HG02763 (cell line): ENCODE measurements around the gene CGB7.
"Not testable (repeated sequence)": the region's sequence is repeated elsewhere in the genome, so short reads cannot be mapped to it uniquely, and the experiment has no call there.

Experiments used
- ATAC-seq: cut with Tn5 transposase; IDR thresholded peaks from one replicate; pipeline ENCODE4 v1.9.1; 2021; ENCODE audit warnings: mild to moderate bottlenecking, moderate library complexity; ENCODE audit not compliant: unreplicated experiment

The CGB7 gene

DNA sequence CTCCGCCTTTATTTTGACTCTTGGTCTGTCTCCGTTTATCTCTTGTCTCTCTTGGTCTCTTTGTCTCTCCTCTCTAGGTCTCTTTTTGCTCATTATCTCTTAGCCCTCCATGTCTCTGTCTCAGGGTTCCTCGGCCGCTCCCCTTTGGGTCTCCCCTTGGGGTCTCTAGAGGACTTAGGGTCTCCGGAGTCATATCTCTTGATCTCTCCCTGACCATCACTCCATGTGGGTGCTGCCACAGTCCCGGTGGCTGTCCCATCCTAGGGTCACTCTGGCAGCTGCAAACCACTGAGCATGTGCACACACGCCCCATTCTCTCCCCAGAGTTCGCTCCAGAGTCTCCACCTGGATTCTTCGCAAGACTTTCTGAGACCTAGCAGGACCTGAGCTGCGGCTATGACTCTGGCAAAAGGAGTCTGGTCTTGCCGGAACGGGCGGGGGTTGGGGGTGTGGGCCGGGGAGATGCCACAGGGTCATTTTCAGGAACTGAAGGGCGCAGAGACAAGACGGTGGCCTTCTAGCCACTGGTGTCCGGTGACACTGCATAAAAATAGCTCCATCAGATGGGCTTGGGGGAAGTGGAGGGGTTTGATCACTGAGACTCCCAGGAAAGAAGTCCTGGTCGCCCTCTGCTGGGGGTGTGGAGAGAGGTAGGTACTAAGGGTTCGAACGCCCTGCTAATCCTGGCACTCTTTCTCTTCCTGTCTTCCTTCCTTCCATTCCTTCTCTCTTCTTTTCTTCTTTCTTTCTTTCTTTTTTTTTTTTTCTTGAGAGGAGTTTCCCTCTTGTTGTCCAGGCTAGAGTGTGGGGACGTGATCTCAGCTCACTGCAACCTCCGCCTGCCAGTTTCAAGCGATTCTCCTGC is 16.2 kb upstream of the CGB7 start:
- no peak for ATAC-seq

DNA sequence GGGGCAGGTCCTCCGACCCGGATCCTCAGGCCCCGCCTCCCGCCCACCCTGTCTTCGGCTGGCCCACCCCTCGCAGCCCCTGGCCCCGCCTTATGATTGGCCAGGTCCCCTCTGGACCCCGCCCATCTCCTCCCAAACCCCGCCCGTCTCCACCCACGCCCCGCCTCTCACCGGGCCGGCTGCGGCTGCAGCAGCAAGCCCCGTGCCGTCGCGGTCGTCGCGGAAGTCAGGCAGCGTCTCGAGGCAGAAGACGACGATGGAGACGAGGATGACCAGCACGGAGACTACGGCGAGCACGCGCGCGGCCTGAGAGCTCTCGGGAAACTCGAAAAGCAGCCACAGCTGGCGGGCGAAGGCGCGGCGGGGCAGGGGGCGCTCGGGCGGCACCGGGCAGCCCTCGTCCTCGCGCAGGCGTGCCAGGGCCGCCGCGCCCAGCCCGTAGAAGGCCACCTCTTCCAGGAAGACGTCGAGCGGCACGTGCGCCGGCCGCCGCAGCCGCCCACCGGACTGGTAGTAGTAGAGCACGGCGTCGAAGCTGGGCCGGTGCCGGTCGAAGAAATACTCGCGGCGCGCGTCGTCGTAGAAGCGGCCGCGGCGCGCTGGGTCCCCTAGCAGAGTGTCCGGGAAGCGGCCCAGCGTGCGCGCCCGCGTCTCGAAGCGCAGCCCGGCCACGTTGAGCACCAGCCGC is 14.5 kb upstream of the CGB7 start:
- ATAC-seq = no peak

DNA sequence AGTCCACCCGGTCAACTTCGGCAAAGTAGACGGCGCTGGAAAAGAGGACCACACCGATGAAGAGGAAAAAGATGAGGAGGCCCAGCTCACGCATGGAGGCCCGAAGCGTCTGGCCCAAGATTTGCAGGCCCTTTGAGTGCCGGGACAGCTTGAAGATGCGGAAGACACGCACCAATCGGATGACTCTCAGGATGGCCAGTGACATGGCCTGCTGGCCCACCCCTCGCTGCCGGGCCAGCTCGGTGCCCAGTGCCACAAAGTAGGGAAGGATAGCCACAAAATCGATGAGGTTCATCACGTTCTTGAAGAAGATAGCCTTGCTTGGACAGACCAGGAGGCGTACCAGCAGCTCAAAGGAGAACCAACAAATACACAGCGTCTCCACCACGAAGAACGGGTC is 12.9 kb upstream of the CGB7 start:
- ATAC-seq = no peak

GRCh38 chr19:49069026-49069425 is 11.5 kb upstream of the CGB7 start:
- ATAC-seq = no peak

DNA sequence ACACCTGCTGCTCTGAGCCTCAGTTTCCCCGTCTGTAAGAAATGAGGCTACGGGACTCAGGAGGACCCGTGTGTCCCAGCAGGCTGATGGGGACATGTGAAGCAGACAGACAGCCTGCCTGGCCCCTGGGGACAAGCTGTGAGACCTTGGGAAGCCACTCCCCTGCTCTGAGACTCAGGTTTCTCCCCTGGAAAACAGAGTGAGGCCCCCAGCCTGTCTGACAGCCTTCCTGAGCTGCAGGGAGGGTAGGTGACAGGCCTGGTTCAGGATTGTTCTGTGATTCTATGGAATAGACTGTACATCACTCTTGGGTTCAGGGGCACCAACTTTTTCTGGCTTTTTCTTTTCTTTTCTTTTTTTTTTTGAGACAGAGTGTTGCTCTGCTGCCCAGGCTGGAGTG is 10.0 kb upstream of the CGB7 start:
- no peak for ATAC-seq

GRCh38 chr19:49065905-49066512 is 8.5 kb upstream of the CGB7 start:
- ATAC-seq = no peak

DNA sequence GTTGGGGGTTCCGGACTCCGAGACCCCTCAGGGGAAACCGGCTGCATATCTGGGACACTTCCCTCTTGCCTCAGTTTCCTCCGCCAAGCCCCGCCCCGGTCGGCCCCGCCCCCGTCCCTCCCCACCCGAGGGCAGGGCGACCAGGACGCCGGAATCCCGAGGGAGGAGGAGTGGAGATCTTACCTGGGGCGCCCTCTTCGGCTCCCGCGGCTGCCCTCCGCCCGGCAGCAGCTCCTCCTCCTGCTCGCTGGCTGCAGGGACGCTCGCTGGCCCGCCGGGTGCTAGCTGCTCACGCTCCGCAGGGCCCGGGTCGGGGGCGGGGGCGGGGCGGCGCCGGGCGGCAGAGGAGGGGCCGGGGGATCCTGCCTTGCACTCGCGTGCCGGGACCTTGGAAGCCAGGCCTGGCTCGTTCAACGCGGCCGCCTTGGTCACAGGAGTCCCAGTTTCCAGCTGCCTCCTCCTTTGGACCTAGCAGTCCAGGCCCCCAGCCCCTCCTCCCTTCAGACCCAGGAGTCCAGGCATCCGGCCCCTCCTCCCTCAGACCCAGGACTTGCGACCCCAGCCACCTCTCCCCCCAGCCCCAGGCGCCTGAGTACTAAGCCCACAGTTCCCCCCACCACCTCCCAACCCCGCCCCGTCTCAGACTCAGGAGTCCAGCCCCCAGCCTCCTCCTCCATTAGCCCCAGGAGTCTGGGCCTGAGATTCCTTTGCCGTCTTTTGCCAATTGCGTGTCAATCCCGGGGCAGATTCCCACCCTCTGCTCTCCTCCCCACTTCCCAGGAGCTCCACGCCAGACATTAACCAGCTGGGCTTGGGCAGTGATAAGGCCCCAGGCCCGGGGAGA is 7.4 kb upstream of the CGB7 start, which contains the start of gene NTF4:
Gene NTF4 (minus strand): TSS at position 51 of the 844 bp plus-strand sequence. CDS start 2,821 bp downstream, outside the sequence.
- no peak for ATAC-seq

- ATAC-seq = no peak
Observed at GRCh38 chr19:49064029-49064629, 6.6 kb upstream of the CGB7 start.

DNA sequence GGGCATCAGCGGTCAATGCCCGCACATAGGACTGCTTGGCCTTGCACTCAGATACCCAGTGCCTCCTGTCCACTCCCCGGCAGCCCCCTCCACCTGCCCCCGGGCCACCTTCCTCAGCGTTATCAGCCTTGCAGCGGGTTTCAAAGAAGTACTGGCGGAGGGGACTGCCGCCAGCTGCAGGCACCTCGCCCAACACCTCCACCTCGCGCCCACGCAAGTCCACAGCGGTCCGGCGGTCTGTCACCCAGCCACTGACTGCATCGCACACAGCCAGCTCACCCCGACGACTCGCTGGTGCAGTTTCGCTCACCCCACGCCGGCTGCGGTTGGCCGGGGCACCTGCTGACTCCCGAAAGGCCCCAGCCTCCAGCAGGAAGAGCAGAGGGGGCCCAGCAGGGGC is 3.9 kb upstream of the CGB7 start:
- ATAC-seq = no peak

DNA sequence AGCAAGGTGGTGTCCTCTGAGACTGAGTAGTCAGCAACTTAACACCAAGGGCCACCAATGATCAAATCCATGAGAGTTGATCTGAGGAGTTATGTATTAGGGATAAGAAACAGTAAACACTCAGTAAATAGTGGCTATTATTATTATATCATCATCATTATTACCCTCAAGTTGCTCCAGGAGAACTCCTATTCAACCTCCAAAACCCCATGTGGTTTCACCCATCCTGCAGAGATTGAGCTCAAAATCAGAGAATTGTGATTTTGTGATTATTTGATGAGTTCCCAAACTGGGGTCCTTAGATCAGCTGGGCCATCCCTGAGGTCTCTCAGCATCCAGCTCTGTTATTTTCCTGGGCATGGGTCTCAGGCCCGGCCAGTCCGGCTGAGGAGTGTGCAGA is 3.5 kb upstream of the CGB7 start:
- no peak for ATAC-seq

DNA sequence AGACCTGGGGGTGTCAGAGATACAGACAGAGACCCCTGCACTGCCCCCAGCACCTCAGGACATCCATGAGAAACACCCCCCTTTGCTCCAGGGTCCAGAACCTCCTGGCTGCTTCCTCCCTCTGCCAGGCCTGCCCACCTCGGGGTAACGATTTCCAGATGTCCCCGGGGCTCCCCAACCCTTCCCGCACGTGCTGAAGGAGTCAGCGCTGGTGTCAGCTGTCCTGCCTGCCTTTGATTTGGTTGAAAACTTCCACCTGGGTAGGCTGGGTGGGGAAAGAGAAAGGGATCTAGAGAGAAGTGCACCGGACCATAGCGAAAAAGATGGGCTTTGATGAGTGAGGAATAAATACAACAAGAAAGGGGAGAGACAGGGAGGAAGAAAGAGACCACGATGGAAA is 1.5 kb upstream of the CGB7 start:
- ATAC-seq = no peak

DNA sequence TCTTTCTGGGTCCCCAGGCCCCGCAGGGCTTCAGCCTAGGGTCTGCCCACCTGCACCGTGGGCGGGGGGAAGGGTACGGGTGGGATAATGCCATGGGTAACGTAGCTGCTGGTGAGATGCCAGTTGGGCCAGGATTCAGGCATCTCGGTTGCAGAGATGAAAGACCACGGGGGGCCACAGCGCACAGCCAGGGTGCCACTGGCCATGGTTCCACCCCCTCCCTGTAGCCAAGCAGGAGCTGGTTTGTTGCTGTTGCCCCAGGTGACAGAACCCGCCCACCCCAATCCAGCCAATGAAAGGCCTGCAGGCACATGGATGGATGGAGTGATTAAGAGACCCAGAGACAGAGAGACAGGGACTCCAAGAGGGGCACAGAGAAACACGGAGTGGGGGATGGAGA is 1.0 kb upstream of the CGB7 start:
- ATAC-seq = no peak

DNA sequence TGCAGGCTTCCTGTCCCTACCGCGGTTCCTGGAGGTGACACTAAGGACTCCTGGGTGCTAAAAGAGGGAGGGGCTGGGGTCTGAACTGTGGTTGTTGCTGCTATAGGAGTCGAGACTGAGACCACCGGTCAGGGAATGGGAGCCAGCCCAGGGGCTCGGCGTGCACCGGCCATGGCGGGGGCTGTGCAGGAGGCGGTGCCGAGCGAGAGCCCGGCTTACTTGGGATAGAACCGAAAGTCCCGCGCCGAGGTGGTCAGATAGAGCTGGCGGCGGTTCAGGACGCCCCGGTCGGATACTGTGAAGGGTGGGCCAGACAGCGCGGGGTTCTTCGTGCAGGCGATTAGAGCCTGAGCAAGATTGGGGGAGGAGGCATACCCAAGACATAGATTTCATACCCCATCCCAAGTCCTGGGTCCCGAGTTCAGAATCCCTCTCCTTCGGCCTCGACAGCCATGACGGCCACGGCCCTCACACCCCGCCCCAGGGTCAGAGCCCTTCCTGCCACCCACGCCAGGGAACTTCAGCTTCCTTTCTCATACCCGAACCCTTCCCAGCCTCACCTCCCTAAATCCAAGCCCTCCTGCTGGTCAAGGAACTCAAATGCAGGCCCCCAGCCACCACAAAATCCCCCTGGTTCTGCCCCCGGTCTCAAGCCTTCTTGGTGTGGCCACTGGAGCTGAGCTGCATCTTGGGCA is 500 bp downstream of the CGB7 start:
- ATAC-seq = not testable (repeated sequence)

DNA sequence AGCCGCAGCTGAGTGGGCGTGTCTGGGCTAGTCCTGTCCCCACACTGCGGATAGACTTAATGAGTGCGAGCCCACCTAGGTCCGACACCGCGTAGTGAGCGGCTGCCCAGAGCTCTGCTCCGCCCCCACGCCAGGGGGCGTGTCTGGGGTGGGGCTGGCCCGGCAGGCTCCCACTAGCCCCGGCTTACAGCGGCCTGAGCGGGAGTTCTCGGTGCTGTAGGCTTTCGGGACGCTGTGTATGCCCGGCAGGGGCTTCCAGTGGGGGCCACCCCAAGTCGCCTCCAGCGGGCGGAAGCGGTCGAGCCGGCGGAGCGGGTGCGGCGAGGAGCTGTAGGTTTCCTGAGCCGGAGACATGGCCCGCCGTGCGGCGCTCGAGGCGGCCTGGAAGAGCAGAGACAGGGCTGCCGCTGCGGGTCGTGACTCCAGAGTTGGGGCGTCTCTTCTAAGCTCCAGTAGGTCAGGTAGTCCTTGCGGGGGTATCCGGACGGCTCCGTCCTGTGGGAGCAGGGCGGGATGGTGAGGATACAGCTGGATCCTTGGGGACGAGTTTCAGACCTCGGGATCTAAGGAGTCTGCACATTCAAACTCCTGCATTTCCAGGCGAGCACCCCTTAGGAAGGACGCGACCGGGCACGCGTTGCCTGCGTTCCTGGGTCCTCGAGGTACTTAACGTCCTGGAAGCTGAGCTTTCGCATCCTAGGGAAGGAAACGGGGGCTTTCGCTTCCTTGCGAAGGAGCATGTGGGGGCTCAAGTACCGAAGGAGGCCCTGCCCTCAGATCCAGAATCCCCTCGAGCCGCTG is 1.2 kb downstream of the CGB7 start:
- ATAC-seq = no peak

DNA sequence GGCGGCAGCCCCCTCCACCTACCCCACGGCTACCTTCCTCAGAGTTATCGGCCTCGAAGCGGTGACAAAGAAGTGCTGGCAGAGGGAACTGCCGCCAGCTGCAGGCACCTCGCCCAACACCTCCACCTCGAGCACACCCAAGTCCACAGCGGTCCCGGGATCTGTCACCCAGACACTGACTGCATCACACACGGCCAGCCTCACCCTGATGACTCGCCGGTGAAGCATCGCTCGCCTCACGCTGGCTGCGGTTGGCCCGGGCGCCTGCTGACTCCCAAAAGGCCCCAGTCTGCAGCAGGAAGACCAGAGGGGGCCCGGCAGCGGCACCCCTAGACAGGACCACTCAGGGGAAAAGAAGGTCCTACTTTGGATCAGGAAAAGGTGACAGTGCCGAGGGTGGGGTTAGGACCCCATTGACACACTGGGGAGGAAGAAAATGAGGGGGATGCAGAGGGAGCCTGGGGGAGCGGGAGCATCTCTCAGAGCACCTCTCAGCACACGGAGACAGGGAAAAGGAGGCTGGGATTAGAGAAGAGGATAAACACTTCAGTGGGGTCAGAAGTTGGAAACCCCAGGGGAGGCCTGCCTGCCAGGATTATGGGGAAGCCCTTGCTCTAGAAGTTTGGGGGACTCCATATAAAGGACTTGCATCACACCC is 7.0 kb downstream of the CGB7 start:
- not testable (repeated sequence) for ATAC-seq

GRCh38 chr19:49049834-49050233 is 7.7 kb downstream of the CGB7 start:
- not testable (repeated sequence) for ATAC-seq

- not testable (repeated sequence) for ATAC-seq
Observed at GRCh38 chr19:49049011-49049410, 8.5 kb downstream of the CGB7 start, which contains the start of gene CGB8. TSS of gene CGB8 (minus strand) at chr19:49049111. CDS start at chr19:49048739, 372 bp downstream.

GRCh38 chr19:49043548-49043947 is 14.0 kb downstream of the CGB7 start, which contains the start of gene CGB5:
TSS of gene CGB5 (plus strand) at chr19:49043848. CDS start at chr19:49044210, 362 bp downstream.
- ATAC-seq = not testable (repeated sequence)
